NAMALWA (cell line): ENCODE data around the gene PRKCQ.

Experiments used
- DNase-seq: peaks from one replicate; pipeline ENCODE4 v3.0.0-alpha.2; 2015; ENCODE audit warnings: low spot score

Gene PRKCQ

DNA sequence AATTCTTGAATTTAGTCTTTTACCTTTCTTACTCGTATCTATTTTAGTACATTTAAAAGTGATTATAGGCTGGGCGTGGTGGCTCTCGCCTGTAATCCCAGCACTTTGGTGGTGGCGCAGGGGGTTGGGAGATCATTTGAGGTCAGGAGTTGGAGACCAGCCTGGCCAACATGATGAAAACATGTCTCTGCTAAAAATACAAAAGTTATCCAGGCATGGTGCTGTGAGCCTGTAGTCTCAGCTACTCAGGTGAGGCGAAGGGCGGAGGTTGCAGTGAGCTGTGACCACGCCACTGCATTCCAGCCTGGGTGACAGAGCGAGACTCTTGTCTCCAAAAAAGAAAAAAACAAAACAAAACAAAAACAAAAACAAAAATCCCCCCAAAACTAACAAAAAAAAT, 12.2 kb downstream of the PRKCQ start:
- no peak for DNase-seq

DNA sequence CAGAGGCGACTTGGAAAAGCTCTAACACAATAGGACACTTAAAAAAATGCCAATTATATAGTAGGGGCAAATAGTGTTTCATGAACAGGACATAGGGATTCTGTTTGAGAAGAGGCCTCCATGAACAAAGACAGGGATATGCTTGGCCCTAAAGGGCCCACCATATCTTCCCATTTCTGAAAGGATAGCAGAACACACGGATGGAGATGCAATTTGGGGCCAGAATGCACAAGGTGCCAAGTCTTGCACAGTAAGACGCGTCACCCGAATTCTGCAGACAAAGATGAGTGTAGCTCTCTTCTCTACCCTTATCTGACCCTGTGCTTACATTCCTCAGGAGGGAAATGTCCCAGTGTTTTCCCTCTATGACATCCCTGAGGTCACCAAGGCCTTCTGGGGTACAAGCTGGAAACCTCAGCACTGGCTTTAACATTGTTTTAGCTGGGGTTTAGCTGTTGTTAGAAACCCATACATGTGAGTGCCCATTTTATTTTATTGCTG, 12.8 kb downstream of the PRKCQ start:
- no peak for DNase-seq

DNA sequence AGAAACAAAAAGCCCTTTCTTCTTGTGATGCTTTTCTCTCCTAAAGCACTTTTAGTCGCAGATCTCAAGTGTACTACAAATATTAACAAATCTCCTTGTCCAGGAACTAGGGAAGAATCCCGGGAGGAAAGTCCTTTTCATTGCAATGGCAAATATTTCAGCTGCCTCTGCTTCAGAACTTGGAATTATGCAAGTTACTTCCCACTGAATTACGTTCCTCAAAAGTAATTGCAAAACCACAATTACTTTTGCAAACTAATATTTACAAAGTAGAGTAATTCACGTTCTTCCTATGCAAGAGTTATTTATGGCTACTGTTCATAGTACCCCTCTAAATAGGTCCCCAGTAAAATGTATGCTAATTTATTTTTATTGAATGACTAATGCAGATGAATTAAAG, 14.5 kb downstream of the PRKCQ start:
- no peak for DNase-seq

DNA sequence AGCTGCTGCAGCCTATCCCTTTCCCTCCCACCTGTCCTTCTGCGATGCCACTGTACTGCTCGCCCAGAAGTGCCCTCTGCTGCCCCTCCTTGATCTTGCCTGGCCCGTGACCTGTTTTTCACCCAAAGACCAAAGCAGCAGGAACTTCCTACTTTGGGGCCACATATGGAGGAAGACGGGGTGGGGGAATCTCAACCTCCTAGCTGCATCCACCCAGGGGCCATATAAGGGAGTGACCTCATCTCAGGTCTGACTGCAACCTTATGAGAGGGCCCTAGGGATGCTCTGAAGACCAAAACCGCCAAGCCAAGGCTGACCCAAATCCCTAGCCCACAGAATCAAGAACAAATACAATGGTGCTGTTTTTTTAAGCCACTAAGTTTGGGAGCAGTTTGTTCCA, 15.7 kb downstream of the PRKCQ start:
- no peak for DNase-seq

DNA sequence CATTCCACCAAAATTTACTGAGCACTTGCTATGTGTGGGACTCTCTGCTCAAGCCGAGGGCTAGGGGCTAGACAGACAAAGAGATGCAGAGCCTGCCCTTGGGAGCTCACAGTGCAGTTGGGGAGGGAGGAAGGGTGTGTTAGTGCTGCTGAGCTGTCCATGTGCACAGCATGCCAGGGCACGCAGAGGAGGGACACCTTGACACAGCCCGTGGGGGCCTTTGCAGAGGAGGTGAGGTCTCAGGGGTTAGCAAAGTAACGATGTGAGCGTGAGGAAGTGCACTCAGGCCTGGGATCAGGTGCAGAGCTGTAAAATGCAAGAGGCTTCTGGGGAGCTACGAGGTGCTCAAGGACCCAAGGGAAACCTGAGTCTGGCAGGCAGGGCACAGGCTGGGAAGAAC, 16.3 kb downstream of the PRKCQ start:
- no peak for DNase-seq

DNA sequence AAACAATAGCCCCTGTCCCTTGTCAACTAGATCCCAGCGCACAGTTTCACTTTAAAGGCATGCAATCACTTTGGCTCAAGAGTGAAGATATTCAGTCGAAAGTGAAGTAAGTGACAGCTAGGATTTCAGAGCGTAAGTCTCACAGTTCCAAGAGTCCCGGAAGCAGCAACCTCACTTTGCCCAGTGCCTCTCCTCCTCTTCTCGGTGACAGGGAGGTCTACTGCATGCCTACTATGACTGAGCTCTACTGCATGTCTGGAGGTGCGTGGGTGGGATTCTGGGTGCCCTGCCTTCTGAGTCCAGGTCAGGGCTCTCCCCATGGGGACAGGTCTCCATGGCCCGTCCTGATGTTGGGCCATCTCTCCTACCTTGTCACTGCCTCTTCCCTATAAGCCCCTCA, 17.0 kb downstream of the PRKCQ start:
- no peak for DNase-seq

DNA sequence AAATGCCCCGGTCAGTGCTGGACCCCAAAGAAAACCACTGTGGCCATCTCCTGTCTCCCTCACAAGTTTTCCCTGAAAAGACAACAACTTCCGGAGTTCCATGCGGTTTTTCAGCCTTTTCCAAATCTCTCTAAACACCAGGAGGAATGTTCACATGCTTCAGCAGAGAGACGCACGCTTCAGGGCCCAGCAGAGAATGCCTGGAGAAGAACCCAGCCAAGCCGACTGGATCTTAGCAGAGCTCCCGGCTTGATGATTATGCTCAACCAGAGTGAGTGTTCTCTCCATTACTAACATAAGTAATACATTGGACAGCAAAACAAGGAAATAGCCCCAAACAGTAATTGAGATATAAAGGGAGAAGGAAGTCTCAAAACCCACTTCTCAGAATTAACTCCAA, 17.9 kb downstream of the PRKCQ start:
- no peak for DNase-seq

DNA sequence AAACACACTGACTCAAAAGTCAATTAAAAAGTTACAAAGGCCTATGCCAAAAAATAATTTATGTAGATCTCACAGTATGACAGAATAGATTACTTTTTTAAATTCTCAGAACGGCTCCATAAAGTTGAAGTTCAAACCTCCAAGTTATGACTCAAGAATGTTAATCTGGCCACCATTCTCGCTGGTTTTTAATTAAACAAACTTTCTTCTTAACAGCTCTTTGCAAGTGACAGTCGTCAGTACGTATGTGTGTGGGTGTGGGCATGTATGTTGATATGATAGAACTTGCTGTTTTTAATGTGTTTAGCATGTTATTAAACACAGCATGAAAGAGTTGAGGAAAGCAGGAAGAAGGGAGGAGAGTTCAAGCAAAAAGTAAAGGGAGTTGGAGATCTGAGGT, 18.5 kb downstream of the PRKCQ start:
- DNase-seq: no peak

DNA sequence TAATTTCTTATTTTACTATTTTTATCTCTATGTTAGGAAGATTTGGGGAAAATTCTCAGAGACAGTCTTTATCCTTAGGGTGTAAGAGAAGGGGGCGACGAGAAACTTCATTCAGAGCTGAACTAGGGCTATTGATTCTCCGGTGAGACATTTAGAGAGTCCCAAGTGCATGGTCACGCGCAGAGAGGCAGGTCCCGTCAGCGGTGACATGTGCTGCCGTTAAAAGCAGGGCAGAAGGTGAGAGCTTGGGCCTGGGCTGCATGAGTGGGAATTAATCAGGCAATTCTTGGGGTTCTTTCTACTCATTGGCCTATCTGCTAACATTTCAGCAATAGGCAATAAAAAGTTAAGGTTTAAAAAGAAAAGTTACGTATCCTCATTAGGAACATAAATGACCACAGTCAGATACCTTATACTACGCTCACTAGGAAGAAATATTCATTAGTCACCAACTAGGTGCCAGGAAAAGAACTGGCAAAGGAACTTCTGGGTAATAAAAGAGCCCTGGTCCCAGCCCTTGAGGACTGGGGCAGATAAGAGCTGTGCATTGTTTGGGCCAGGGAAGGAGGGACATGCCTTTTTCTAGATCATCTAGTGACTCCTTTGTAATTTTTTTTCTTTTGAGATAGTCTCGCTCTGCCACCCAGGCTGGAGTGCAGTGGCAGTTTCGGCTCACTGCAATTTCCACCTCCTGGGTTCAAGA, 21.2 kb downstream of the PRKCQ start:
- no peak for DNase-seq

DNA sequence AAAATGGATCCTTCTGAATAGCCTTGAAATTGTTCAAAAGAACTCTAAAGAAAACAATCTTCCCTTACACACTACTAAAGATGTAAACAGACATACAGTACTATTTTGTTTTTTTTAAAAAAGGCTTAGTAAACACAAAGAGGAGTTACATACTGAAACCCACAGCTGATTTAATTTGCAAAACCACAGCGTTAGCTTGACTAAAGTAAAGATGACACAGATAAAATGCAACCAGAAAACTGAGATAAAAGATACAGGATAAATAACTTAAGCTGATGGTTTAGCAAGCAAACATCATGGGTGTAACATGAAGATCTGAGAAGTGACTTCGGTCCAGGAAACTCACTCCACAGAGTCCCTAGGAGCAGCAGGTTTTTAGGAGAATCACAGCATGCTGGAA, 21.8 kb downstream of the PRKCQ start:
- no peak for DNase-seq

DNA sequence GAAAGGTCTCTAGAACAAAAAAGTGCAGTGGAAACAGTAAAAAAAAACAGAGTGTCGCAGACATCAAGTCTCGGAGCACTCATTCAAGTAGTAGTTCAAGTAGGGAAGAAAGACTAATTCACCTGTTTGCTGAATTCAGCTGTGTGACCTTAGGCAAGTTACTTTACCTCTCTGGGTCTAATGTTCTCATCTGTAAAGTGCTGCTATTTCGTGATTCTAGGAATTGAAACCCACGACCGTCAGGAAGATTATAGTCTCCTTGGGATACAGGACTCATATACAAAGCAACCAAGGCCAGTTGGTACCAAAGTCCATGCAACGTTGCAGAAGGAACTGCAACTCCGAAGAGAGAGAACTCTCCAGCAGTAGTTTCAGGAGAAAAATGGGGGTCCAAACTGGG, 26.1 kb downstream of the PRKCQ start:
- DNase-seq: no peak

DNA sequence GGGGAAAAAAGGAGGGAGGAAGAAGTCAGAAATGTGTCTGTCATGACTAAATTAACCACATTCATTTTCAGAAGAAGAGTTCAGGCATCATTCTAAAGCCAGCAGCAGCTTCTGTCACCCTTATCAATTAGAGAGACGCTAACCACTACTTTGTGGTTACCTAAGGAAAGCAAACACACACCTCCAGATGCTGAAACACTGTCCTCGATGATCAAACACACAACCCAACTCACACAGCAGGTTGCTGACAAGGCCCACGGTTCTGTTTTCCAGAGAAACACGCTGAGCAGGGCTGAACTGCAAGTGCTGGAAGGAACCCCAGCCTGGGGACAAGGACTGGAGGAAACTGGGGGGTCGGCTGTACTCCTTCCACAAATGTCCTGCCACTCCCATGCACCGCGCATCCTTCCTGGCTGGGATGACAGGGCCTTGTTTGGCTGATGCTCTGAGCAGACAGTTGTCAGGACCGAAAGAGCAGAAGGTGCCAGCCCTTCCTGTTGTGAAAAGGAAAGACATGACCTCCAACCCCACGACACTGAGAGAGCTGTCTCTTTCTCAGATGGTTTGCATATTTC, 36.6 kb downstream of the PRKCQ start:
- no peak for DNase-seq

DNA sequence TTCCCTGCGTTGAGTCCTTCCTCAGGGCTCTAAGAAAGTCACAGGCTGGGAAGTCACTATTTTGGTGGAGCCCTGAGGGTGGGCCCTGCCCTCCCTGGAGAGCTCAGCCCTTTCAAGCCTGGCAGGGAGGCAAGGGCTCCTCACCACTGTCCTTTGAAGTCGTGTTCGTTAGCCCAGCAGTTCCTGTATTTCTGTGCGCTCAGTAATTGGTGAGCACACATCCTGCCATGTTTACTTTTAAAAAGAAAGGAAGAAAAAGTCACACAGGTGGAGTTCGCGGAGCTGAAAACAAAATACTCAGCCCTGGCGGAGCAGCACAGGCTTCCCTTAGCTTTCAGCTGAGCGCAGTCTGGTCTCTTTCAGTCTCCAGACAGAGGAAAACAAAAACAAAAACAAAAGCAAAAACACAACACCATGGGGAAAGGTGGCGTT, 37.1 kb downstream of the PRKCQ start:
- no peak for DNase-seq

DNA sequence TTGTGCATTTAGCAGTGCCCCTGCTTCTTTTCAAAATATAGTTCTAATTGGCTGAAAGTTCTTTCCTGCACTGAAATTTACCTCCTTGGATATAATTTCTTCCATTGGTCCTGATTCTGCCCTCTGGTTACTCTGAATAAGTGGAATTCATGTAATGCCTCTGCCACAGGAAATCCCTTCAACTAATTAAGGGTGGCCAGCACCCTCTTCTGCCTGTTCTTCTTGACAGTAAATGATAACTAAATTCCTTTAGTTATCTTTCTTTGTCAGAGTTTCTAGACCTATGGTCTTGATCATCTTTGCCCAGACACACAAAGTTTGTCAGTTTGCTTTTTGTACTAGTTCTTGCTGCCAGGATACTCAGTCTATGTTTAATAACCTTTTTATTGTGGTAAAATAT, 40.2 kb downstream of the PRKCQ start:
- DNase-seq: no peak

DNA sequence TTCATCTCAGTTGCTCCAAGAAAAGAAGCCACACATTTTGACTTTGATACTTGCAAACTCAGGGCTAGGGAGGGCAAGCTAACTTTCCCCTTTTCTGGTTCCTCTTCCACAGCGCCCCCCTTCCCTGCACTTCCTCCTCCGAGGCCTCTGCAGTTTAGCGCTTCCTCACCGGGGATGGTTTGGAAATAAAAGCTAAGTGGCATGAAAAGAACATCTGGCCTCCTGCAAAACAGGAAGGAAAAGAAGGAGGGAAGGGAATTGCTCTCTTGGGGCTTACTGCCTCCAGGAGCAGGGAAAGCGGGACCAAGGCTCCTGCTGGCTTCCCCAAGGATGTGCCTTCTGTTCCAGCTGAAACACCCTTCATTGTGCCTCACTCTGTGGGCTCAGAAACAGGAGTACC, 42.3 kb downstream of the PRKCQ start:
- no peak for DNase-seq

DNA sequence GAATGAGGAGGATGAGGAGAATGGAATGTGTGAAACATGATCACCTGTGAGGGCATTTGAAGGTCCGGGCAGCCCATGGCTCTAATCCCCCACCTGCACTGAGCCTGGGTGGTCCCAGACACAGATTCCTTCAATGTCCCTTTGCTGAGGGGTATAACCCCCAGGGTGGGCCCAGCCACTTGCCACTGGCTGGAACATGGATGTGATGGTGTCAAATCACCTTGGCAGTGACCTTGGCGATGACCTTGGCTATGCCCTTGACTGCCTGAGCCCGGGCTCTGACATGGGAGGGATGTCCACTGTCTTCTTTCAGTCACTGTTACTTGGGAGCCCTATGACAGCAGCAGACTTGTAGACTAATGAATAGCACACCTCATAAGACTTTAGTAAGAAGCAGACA, 44.0 kb downstream of the PRKCQ start:
- no peak for DNase-seq

DNA sequence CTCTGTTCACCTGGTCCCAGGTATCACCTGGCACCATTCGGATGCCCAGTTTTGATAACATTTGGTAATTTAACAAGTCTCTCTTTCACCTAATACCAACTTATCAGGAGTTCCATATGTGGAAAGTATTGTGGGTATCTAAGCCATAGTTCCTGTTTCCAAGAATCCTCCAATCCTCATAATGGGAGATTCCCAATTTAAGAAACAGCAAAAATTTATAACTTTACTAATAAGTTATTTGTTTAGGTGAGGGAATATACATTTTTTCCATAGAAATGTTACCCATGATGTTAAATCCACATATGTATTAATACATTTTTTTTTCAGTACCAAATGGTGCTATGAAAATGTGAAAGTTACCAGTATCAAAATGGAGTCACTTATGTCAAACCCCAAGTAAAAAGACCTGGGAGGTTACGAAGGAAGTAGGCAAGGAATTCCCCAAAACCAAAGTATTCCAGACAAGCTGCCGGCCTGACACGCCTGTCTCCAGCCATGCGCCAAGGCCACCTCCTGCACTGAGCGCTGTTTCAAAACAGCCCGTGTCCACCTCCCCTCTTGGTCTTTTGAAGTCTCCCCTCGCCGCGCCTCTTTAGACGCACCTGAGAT, 44.8 kb downstream of the PRKCQ start:
- no peak for DNase-seq

DNA sequence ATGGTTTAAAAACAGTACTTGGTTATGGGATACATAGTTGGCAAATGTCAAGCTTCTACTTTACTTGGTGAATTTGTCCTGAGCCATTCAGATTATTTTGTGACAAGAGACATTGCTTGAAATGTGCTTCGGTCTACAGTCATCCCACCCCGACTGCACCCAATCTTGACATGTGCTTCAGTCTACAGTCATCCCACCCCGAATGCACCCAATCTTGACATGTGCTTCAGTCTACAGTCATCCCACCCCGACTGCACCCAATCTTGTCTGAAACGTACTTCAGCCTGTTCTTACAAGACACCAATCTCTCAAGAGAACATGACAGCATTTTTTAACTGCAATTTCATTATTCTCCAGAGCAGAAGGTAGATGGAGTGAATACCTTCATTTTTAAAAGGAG, 47.8 kb downstream of the PRKCQ start:
- DNase-seq: no peak

DNA sequence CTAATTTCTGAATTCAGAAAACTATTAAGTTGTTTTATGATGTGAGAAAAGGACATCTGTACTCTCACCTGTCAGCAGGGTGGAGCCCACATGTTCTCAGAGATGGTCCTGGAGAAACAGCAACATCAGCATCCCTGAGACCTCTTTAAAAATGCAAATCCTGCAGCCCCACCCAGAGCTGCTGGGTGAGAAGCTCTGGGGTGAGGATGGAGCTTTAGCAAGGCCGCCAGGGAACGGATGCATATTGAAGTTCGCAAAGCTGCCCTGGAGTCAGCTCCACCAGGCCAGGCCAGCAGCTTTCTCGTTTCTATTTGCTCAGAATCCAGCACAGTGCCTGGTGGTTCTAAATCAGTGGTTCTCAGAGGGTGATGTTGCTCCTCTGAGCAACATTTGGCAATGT, 49.1 kb downstream of the PRKCQ start:
- no peak for DNase-seq

DNA sequence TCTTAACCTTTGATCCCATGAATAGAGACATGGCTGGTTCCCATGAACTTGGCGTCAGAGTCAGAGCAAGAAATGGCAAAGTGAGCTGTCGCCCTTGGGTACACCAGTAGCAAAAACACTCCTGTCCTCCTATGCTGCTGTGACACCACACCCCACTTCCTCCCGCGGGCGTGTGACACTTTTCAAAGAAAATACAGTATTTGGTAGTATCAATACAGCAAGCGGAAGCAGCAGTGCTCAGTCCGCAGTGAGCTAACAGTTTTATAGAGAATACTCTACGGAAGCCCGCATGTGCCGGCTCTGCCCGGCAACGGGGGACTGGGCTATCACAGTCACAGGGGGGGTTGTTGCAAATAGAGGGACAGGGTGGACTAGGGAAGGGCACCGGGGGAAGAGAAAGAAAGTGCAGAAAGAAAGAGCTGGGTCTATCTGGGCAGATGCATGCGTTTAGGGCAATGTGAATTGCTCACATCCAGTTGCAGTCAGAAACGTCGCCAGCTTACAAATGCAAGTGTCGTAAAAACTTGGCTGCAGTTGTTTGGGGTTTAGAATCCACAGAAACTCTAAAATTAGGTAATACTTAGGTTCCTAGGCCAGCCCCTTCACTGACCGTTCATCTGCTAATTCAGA, 49.8 kb downstream of the PRKCQ start:
- no peak for DNase-seq

DNA sequence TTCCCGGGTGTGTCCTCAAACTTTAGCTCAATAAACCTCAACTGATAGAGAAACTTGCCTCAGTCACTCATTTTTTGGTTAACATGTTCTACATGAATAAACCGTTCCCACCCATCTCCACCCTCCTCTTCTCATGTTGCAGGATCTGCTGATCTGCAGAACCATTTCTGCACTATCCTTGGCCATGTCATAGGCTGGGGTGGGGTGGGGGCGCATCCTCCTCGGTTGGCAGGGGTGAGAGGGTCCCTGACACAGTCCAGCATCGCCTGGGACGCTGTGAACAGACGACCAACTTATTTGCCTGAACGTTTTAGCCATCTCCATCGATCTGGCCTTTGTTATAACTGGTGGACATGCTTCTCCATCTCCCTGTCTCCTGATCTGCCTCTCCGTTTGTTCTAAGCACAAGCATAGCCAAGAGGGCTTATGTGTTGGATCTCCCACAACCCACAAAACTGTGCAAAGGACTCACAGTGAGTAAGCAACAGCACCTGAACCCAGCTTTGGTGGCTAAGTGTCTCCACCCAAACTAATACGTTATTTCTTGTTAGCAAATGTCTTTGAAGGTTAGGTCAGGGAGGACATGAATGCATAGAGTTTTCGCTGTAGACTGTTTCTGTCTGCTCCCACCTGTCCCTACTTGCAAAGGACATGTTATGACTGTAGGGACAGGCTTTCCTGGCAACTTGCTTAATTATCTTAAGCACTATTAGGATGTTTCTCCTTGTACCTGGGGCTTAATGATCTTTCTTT, 51.7 kb downstream of the PRKCQ start:
- no peak for DNase-seq

DNA sequence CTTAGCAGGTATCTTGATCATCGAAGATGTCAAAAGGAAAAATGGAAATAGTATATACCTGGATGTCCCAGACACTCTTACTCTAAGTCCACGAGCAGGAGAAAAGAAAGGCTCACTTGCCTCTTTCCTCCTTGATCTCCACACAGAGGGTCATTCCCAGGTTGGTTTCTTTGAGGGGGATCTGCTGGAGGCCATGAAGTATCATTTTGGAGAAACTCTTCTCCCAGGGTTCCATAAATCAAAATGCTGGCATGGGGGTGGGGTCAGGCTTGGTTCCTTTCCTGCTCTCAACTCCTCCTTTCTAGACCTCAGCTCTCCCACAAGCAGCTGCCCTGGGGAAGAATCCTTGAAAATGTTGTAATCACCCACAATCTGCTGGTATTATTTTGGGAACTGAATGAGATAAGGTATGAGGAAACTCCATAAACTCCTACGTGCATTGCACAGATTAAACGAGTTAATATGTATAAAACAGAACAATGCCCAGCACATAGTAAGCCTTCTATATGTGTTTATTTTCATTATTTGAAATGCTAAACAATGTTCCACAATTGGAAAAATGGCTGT, 54.4 kb downstream of the PRKCQ start:
- no peak for DNase-seq
